GM18526 (cell line): ENCODE measurements around the gene FBXO47.

Experiments
- POLR2A ChIP-seq: IDR thresholded peaks from 3 replicates; pipeline ENCODE4 v1.6.1; 2011; ENCODE audit not compliant: insufficient read length; ENCODE audit errors: extremely low read depth

The FBXO47 gene

DNA sequence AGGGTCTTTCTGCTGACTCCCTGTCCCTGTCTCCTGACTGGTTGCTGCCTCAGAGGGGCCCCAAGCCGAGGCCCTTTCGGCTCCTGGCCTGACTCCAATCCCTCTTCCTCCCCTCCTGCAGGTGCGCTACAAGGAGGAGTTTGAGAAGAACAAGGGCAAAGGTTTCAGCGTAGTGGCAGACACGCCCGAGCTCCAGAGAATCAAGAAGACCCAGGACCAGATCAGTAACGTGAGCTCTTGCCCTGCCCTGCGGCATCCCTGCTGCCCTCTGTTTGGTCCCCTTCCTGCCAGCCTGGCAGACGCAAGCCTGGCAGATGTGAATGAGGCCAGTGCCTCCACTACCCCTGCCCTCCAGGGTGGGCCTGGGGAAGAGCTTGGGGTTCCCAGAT is 68.9 kb downstream of the FBXO47 start:
- no peak for TF ChIP-seq POLR2A

DNA sequence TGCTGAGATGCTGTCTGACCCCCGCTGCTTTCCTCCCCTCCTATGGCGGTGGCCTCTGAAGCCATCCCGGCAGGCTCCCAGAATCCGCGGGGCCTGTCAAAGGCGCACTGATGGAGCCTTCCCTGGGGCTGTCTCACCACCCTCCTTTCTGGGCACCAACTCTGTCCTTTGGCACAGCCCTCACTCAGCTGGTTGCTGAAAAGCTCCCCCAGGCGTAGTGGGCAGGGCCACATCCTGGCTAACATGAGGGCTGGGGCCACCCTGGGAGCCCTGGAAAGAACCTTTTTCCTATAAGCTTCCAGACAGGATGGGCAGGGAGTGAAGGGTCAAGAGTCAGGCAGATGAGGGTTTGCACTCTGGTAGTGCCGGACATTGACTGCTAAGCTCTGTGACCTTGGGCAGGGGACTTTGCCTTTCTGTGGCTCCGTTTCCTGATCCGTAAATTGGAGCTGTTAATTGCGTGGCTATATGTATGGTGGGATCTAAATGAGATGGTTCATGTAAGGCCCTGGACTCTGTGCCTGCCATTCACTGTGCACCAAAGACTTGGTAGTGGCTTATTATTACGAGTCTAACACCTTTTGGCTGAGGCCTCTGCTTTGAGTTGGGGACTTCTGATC is 69.4 kb downstream of the FBXO47 start:
- no peak for TF ChIP-seq POLR2A

DNA sequence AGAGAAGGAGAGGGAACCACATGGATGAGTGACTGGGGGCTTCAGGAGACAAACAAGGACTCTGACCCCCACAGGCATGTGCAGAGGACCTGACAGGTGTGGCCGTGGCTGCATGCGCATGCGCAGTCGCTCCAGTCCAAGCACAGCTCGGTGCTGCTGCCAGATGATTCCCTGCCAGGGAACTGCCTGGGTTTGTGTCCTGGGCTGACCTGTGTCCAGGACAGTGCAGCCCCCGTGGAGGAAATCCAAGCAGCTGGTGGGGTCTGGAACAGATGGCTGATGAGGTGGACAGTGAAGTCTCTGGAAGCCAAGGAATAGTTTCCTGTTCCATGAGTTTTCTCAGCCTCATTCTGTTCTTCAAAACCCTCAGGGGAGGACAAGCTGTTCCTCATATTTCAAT is 70.0 kb downstream of the FBXO47 start:
- TF ChIP-seq POLR2A = no peak

DNA sequence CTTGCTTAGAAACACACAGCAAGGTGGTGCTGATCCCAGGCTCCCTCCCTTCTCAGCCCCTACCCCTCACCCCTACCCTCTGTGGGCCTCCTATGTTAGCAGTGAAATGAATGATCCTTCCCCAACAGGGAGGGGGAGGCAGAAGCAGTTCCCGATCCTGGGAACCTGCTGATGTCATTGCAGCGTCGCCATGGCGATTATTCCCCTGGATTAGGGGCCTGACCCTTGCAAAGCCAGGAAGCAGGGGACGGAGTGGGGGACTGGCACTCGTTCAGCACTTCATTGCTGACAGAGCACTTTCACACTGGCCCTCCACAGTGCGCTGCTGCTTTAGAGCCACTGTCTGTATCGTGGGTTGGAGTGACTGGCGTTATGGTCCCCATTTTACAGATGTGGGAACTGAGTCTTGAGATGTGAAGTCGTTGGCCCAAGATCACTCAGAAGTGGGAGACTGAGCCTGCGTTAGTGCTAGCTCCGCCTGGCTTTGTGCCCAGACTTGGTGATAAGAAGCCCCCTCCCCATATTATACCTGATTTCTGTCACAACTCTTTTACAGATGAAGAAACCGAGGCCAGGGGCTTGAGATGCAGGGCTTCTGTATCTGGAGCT is 70.8 kb downstream of the FBXO47 start:
- no peak for TF ChIP-seq POLR2A

DNA sequence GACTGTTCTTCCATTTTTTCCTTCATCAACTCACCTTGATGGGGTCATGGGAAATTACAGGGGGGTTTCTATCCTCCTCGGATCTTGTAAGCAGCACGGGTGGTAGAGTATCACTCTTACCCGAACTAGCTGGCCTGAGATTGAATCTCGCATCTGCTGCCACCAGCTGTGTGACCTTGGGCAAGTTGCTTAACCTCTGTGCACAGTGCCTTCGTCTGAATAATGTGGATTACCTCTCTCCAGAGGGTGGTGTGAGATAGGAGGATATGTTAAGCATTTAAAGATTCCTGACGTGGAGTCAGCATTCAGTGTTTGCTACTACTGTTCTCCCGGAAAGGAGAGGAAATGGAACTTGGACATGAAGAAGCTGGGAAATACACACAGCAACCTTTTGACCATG is 72.9 kb downstream of the FBXO47 start:
- no peak for TF ChIP-seq POLR2A

DNA sequence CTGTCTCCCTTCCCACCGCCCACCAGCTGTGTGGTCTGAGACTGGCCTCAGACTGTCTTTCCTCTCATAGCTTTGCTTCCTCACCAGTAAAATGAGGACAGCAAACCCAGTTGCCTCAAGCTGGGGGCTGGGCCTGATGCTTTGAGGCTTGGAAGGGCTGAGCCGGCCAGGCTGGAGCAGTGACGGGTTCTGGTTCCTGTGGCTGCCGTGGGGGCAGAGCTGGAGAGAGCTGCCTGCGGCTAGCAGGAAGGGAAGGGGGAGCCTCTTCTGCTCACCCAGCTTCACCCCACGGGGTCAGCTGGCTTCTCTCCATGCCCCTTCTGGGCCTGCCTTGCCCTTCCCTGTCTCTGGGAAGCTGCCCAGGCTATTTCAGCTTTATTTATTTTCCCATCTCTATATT is 73.6 kb downstream of the FBXO47 start:
- no peak for TF ChIP-seq POLR2A

DNA sequence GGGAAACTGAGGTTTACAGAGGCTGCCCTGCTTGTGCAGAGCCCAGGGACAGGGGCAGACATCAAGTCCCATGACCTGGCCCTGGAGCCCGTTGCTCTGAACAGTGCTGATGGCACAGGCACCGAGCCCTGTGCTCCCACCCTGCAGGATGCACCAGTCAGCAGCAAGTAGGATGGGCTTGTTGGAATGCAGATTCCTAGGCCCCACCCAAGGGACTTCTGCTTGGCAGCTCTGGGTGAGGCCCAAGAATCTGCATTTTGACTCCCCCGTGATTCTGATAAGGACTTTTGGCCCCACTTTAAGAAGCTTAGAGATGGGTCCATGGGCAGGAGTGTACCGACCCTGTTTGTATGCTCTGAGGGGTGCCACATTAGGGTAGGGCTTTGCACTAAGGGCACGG is 74.1 kb downstream of the FBXO47 start:
- TF ChIP-seq POLR2A = no peak

DNA sequence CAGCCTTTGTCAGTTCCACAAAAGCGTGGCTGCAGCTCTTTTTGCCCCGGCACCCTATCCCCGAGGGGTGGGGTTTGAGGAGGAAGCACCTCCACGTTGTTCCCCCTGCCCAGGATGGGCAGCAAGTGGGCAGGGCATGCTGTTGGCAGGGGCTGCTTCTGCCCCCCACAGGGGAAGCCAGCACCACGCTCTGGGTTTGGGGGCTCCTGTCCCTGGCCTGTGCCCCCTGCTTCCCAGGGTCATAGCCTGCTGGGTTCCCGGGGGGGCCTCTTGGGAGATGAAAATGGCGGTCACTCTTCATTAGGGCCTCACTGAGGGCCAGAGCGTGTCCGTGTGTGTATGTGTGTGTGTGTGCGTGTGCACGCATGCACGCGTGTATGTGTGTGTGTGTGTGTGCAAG is 74.6 kb downstream of the FBXO47 start:
- no peak for TF ChIP-seq POLR2A

DNA sequence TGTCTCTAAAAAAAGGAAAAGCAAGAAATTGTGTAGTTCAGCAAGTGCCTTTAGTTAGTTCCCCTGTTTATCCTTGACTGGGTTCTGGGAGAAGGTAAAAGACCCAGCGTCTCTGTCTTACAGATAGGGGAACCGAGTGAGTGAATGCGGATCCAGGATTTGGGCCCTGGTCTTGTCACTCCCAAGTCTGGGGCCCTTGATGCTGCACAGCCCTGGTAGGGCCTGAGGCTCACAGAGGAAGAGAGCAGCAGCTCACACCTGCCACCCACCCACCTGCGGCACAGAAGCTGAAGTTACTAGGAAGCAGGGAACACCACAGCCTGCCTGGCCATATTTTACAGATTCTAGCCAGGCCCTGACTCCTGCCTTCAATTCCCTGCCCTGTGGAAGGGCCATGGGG is 75.1 kb downstream of the FBXO47 start:
- TF ChIP-seq POLR2A = no peak

DNA sequence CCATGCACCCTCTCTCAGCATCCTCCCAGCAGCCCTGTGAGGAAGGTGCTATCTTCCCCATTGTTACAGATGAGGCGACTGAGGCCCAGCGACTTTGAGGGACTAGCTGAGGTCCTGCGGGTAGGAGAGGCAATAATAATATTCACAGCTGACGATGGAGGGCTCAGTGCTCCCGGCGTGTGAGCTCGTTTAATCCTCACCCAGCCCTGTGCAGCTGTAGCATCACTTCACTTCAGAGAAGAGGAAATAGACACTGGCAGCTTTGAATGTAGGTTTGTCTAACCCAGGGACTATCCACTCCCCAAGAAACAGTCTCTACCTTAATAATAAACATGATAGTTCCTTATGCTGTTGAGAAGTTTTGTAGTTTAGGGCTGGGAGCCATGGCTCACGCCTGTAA is 75.8 kb downstream of the FBXO47 start:
- TF ChIP-seq POLR2A = no peak

DNA sequence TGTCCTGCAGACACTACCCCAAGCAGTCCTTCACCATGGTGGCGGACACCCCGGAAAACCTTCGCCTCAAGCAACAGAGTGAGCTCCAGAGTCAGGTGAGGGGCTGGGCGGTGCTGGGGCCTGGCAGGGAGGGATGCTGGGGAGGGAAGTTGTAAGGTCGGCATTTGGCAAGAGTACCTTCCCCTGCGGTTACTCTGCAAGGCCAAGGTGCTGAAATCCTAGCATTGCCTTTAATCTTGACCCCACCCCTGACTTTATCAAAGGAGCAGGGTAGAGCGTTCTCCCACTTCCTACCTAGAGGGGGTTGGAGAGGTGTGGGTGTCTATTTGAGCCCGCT is 76.8 kb downstream of the FBXO47 start:
- TF ChIP-seq POLR2A = no peak

DNA sequence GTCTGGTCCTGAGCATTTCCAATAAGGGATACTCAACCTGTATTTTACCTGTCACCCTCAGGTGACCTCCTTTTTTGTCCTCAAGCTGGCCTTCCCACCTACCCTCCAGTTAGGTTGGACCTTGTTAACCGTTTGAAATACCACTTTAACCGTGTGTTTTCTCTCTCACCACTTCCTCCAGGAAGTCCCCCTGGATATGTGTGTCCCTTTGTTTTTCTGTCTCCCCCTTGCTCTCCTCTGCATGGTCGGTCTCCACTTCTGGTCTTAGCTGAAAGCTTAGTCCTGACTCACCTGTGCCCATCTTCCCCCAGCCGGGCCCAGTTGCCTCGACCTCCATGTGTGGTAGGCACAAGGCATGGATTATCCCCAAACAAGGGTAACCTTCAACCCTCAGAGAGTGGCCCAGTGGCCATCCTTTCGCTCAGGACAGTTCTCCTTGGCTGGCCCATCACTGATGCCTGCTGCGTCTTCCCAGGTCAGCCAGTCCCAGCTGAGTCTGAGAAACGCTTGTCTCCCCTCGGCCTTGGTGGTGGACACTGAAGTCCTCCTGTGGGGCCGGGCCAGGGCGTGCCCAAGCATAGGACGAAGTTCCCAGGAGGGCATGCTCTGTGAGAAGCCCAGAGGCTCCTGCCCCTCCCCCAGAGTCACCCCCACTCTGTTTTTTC is 77.3 kb downstream of the FBXO47 start:
- no peak for TF ChIP-seq POLR2A

DNA sequence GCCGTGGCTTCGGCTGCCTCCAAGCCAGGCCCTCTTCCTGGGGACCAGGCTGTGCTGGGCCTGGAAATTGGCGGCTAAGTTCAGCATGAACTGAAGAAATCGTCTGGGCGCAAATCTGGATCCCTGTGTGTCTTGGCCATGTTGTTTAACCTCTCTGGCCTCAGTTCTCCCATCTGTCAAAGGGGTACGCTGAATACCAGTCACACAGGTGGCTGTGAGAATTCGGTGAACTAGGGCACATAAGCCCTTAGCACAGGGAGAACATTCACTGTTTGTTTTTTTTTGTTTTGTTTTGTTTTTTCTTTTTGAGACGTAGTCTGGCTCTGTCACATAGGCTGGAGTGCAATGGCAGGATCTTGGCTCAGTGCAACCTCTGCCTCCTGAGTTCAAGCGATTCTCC is 78.4 kb downstream of the FBXO47 start:
- TF ChIP-seq POLR2A = no peak

DNA sequence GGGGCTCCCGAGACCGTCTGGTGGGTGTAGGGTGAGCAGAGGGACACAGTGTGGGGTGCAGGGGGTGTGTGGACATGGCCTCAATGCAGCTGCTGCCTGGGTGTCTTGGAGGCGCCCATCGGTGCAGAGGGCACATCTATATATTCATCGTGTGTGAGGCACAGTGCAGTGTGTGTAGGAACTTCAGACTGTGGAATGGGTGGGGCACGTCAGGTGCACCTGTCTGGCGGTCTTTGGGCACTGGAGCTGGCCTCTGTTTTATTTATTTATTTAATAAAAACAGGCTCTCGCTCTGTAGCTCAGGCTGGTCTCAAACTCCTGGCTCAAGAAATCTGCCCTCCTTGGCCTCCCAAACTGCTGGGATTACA is 80.6 kb downstream of the FBXO47 start:
- TF ChIP-seq POLR2A = no peak
